Activated T-helper 9 cell treated with anti-CD3 and anti-CD28 coated beads, Interleukin-2, amount 50 U/mL, for 16 hours (primary cell): ENCODE data around the gene COL27A1.
"Not testable (repeated sequence)": the region's sequence is repeated elsewhere in the genome, so short reads cannot be mapped to it uniquely, and the experiment has no call there.

Experiments
- DNase-seq: peaks from one replicate; pipeline ENCODE4 v3.0.0-alpha.2; 2020; ENCODE audit warnings: low read depth

The COL27A1 gene

DNA sequence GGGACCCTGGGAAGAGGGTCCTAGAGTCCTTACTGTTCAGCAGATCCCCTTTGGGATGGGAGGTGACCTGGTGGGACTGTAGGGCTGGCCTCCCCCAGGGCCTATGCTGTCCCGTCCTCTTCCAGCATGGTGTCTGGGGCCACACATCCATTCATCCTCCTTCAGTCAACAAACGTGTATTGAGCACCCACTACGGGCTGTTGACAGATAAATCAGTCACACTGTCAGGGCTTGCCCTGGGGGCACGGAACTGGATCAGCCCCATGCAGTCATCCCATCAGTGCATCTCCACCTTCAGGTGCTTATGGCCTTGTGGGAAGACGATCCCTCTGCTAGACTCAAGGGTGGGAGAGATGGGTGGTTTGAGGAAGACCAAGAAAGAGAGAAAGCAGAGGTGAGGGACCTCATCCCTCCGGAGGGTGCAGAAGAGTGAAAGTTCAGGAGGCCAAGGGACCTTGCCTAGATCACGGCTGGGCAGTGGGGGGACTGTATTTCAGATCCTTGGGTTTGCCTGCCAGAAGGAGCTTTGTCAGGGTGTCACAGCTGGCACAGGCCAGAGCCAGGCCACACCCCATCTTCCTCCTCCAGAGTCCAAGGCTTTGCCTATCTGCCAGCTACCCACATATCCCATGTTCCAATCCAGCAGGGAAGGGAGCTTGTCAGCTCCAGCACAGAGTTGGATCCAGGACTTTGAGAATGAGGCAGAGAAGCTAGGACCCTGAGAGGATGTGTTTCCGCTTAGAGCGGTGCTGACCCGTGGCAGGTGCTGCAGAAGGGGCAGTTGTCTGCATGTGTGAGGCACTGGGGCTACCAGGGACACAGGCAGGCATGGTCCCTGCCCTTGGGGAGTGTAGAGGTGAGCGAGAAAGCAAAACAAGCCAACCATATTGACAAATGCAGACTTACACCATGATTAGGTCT lies 30.5 kb downstream of the COL27A1 start:
- no peak for DNase-seq

DNA sequence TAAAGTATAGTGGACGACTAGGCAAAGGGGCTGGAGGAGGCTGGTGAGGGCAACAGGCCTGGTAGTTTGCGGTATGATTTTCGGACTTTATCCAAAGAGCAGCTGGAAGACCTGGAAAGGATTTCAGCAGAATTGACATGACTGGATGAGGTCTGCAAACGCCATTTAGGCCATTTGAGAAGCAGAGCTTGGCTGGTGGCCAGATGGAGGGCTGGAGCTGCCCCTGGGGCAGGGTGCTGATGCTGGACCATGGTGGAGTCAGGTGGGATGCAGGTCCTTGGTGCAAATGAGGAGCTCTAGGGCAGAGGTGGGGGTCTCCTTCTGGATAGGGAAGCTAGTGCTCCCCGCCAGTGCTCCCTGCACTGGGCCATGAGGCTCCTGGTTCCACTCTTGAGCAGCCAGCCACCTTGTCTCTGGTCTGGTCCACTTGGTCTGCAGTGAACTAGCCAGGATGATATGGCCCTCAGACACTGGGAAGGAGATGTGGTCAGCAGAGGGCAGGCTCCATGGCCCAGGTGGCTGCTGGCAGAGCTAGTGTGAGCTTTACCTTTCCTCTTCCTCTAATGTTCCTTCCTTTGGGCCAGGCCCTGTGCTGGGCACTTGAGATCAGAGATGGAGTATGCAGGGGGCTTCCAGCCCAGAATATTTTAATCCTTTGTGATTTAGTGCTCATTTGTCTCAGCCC lies 31.4 kb downstream of the COL27A1 start:
- no peak for DNase-seq

DNA sequence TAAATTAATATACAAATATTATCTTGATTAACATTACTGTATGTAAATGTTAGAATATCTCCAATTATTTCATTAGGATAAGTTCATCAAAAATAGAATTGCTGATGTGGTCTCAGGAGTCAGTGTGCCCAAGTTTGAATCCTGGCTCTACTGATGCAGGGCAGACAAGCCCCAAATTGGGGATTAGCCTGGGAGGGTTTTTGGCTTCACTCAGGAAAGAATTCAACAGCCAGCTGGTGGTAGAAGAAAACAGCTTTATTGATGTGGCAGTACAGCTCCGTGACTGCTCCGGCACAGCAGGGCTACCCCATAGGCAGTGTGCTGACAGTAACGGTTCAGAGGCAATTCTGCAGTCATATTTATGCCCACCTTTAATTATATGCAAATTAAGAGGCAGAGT lies 32.5 kb downstream of the COL27A1 start:
- DNase-seq, result no peak

DNA sequence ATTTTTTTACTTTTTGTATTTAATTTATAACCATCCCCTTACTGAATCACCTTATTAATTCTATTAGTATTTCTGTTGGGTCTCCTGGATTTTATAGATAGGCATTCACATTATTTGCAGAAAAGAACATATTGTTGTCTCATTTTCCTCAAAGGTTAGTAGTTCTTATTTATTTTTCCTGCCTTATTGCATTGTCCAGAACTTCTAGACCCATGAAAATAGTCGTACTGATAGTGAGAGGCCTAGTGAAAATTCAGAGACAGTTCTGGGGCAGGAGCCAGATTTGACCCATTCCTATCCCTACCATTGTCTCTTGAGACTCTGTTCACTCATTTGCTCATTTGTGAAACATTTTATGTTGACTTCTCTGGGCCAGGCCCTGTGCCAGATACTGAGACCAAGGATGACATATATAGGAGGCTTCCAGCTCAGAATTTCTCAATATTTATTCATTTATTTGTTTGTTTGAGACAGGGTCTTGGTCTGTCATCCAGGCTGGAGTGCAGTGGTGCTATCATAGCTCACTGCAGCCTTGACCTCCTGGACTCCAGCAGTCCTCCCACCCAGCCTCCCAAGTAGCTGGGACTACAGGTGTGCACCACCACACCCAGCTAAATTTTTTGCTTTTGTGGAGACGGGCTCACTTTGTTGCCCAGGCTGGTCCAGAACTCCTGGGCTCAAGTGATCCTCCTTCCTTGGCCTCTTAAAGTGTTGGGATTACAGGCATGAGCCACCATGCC lies 34.7 kb downstream of the COL27A1 start:
- DNase-seq, result no peak

DNA sequence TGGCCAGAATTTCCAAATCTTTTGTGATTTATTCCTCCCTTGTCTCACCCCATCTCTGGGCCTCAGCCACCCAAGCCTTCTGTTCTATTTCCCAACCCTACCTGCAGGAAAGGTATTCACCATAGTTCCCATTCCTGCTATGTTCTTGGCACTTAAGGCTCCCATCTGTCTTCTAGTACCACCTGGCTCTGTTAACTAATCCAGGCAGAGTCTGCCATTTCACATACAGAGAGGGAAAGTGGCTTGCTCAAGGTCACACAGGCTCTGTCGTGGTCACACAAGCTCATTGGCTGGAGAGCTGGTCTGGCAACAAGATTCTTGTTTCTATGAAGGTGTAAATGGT lies 35.2 kb downstream of the COL27A1 start:
- DNase-seq, result no peak

DNA sequence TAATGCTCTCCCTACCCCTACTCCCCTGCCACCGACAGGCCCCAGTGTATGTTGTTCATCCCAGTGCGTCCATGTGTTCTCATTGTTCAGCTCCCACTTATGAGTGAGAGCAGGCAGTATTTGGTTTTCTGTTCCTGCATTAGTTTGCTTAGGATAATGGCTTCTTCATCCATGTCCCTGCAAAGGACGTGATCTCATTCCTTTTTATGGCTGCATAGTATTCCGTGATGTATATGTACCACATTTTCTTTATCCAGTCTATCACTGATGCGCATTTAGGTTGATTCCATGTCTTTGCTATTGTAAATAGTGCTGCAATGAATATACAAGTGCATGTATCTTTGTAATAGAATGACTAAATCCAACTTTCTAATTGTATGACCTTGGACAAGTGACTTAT lies 36.1 kb downstream of the COL27A1 start:
- not testable (repeated sequence) for DNase-seq

DNA sequence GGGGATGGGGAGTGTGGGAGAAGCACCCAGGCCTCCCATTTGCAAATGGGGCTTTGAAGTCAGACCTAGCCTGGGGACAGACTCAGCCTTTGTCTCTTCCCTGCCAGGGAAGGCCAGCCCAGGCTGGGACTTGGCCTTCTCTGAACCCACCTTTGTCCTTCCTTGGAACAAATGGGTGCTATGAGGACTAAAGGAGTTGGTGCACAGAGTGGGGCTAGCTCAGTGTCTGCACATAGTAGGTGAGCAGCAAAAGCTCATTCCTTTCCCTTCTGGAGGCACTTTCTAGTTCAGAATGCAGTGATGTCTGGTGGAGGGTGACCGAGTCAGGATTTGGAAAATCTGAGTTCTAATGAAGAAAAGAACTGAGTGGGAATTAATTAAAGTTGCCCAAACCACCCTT lies 37.2 kb downstream of the COL27A1 start:
- DNase-seq, result no peak

DNA sequence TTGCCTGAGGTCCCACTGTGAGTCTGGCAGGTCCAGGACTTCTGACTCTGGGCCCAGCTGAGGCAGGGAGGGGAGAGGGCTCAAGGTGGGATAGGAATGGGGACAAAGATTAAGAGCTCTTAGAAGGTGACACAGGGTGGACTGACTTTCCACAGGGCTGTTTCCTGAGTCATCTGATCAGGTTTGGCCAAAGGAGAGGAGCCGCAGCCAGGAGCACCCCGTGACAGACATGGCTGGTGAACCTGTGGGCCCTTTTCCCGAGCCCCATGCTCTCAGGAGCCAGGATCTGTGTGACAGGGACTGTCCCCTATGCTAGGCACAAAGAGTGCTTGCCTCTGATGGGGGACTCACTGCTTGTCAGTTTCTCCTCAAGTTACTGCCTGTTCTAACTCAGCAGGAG lies 37.8 kb downstream of the COL27A1 start:
- no peak for DNase-seq

DNA sequence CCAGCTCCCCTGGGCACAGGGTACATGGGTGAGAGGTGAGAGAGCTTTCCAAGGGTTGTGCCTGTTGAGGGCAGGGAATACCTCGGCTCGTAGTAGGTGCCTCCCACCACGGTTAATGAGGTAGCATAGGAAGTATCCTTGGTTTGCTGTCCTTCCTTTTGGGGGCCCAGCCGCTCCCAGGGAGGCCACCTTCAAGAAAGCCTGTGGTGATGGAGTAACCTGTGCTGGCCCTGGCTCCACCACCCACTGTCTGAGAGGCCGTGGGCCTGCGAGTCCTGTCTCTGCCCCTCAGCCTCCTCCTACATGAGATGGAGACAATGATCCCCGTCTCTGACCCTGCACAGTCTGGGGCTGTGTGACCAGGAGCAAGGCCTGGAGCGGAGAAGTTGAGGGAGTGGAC lies 40.8 kb downstream of the COL27A1 start:
- DNase-seq, result no peak

DNA sequence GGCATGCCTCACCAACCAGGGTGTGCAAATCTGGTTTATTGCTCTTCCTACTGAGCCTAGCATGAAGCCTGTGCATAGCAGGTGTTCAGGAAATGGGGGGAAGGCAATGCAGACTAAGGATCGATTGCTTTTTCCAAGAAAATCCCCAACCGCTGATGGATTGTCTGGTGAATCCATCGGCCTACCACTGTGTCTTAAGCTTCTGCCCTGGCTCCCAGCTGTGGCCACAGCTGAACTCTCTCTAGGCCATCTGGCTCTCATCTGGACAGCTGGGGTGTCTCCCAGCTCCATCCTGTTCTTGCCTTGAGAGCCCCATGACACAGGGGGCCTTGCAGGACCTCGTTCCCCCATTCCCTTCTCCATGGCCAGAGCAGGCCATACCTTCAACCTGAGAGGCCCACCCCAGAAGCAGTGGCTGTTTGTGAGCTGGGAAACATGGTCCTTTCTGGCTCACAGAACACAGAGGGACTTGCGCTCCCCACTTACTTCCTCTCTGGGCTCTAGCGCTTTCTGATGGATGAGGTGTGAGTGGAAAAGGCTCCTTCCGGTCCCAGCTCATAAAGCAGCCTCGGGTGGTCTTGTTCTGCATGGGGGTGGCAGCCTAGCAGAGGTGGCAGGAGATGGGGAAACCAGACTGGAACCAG lies 41.8 kb downstream of the COL27A1 start:
- no peak for DNase-seq

DNA sequence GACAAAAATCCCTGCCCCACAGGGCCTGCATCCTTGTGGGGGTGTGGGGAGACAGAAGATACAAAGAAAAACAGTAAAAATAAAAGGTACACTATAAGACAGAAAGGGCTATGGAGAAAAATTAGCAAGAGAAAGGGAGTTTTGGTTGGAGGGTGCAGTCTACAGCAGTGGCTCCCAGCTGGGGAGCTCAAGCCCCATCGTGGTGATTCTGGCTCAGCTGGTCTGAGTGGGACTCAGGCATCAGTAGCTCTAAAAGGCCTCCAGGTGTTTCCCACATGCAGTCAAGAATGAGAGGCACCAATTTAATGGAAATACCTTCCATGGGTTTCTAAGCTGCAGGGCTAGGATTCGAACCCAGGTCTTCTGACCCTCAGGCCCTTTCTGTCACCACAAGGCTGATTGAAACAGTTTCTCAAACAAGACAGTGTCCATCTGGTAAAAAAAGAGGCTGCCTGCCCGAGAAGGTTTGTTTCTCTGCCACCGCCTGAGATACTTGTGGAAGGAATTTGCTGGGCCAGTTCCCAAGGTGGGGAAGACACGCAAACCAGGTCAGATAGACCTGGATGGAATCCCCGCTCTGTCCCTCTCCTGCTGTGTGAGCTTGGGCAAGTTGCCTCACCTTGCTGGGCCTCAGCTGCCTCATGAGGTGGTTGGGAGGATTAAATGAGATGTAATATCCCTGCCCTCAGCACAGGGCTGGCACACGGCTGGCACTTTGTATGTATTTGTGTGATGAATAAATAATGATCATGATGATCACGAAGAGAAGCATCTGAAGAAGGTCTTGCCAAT lies 43.1 kb downstream of the COL27A1 start:
- no peak for DNase-seq

DNA sequence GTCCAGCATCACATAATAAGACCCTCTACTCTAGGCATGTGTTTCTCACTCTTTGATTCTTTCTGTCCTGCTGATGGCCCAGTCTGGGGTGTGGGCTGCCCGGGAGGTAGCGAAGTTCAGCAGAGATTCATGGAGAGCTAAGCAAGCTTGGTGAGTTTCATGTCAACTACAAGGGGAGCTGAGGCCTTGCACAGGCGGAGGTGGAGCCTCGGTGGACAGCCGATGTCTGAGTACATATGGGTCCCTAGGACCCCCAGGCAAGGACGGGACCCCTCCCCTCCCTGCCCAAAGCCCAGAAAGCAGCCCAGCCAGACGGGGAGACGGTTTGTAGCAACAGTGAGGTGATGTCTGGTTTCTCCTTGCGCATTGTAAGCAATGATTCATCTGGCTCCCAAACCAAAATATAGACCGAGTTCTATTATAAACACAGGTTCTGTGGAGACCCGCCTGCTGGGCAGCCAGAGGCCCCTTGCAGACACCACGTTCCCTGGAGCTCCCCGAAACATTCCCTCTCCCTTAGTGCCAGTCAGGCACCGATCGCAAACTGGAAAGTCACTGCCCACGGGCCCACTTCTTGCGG lies 45.5 kb downstream of the COL27A1 start:
- DNase-seq, result no peak

DNA sequence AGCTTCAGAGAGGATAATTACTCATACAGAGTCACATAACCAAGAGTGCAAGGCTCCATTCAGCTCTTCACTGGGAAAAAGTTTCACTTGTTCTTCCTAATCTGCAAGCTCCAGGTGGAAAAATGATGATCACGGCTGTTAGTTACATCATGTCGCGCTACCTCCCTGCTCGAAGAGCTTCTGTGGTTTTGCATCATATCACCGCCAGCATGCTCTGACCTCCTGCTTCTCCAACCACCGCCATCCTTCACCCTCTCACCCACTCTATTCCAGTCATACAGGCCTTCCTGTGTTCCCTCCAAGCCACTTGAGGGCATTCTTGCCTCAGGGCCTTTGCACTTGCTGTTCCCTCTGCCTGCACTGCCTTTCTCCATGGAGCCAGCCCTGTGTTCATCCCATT lies 47.1 kb downstream of the COL27A1 start:
- no peak for DNase-seq

DNA sequence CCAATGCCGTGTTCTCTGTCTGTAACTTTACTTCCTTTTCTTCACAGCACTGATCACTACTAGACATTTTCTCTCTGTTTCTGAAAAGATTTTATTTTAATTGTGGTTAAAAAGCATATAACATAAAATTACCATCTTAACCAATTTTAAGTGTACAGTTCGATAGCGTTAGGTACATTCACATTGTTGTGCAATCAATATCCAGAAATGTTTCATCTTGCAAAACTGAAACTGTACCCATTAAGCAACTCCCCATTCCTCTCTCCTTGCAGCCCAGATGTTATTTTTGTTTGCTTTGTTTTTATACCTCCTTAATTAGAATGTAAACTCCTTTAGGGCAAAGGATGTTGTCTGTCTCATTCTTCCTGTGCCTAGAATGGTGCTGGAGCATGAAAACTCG lies 47.5 kb downstream of the COL27A1 start:
- no peak for DNase-seq

DNA sequence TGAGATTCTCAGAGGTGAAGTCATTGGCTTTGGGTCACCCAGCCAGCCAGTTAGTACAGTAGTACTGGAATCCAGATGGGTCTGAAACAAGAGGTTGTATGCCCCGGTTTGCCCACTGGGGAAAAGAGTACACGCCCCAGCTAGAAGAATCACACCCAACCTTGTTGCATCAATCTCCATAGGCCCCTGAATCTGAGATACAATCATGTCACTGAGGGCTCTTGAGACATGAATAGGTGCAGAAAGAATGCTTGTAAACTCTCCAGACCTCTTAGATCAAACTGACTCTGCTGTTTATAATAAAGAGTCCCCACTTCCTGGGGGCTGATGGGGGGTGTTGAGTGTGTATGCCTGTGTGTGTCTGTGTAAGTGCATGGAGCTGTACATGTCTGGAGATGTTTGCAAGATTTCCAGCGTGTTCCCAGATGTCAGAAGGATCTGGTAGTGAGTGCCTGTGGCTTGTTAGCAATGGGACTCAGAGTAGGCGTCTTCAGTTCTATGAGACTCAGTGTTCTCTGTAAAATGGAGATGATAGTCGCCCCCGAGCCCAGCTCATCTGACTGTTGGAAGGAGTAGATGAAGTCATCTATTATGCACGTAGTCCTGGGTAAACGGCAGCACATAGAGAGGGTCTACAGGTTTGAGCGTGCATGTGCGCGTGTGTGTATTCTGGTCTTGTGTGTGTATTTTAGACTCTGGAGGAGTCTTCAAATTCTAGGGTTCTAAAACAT lies 48.2 kb downstream of the COL27A1 start:
- no peak for DNase-seq

DNA sequence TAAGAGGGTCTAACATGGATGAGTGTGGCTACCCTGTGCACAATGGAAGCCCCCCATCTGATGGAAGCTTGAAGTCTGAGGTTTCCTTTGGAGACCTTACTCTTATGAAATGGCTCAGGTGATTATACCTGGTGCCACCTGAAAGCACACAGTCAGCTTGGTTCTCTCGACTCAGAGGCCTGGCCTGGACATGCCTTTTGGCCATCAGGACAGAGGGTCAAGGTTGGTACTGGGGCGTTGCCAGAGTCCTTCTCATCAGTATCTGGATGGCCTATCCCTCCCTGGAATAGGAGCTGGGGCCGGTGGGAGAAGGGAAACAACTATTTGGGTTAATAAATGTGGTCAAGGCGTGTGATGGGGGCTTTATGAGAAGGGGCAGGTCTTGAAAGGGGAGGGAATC lies 48.9 kb downstream of the COL27A1 start:
- DNase-seq, result no peak

DNA sequence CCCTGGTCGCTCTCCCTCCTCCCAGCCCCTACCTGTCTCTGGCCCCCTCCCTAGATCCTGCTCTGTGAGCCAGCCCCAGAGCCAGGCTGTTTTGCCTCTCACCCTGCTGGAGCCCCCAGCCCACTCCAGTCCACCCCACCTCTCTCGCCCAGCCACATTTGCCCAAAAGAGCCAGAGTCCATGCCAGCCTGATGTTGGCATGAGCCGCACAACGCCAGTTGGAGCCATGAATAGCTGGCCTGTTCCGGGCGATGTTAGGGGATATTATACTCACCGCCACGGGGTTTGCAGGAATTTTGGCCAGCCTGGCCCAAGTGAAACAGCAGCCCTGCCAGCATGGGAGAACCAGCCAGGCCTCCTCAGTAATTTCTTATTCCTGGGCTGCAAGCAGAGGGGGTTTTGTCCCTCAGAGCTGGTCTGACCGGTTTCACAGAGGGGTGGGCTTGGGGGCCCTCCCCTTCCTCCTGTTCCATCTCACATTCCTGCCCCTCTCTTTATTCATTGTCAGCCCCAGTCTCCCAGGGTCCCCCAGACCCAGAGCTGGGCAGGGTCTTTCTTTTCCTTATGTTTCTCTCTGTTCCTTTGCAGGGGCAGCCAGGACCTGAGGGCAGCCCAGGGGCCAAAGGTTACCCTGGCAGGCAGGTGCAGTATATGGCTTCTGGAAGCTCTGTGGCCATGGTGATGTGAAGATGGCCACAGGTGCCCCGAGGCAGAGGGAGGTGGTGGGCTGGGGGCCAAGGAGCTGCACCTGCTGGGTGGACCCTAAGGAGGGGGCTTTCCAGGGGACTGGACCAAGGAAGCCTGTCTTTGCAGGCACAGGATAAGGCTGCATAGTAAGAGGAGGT lies 50.1 kb downstream of the COL27A1 start:
- DNase-seq, result no peak

DNA sequence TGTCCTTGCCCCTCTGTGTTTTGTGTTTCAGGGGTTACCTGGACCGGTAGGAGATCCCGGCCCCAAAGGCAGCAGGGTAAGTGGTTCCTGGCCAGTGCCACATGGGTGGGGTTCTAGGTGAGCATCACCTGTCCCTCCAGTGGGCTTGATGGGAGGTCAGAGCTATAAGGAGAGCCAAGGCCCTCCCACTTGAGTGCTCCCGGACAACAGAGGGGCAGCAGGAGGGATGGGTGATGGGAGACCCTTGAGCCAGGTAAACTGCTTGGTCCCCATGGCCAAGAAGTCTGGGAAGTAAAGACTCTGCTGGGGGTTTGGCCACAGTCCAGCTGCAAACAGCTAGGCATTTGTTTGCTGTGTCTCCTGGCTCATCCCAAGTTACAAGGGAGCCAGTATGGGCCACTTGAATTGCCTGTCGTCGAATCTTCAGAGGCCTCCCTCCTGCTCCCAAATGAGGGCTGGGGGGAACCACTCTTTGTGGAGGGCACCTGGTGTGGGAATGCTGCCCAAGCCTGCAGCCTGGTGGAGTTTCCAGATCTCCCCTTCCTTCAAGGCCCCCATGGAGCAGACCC lies 51.0 kb downstream of the COL27A1 start:
- DNase-seq, result no peak
